Colonic mucosa (tissue), 4 donors: ENCODE results near the gene KLHL40. TPM values are rescaled to one million over a fixed set of nuclear protein-coding genes. Genes with fewer than 3 reads are reported as not detected.
A peak's percentile ranks its signal among the peaks of the same experiment; 100 is the strongest.

Experiments
- DNase-seq: peaks from one replicate; pipeline ENCODE4 v3.0.0-alpha.2; 2020
- H3K27ac ChIP-seq: fragments of 200-600 bp; one replicate; pipeline ENCODE4 v1.8.0; 2021
- H3K27me3 ChIP-seq: fragments of 200-600 bp; one replicate; pipeline ENCODE4 v1.8.0; 2021
- H3K36me3 ChIP-seq: fragments of 200-600 bp; one replicate; pipeline ENCODE4 v1.8.0; 2021
- H3K4me1 ChIP-seq: fragments of 200-600 bp; one replicate; pipeline ENCODE4 v1.8.0; 2021; ENCODE audit warnings: mild to moderate bottlenecking
- H3K4me3 ChIP-seq: fragments of 200-600 bp; one replicate; pipeline ENCODE4 v1.8.0; 2021
- H3K9ac ChIP-seq, 2 donors: one replicate each; pipeline ENCODE4 v1.7.0; 2013; ENCODE audit warnings: control low read depth in 2 of 2, low read depth in 2 of 2, low read length in 2 of 2
- H3K9me3 ChIP-seq: fragments of 200-600 bp; one replicate; pipeline ENCODE4 v1.8.0; 2021
- CTCF ChIP-seq: fragments of 200-600 bp; IDR thresholded peaks from one replicate; pipeline ENCODE4 v1.8.0; 2022; ENCODE audit warnings: antibody characterized with exemption, mild to moderate bottlenecking
- intact Hi-C: fragments of 100-400 bp; cut with DNase I; formaldehyde crosslinking; loops from one replicate; pipeline ENCODE4 v1.14.1; 2022
- total RNA-seq, 2 donors: library from RNA; stranded (reverse); fragmentation: NEBNext Ultra II Directional in 1 of 2; extraction: Animal tissue kit (Norgen Biotek cat#: 25700) in 1 of 2; gene quantifications; one replicate each; pipeline ENCODE4 v1.2.1, GENCODE V29; 2021
- donor health status: healthy.
- donor health status: DM: no; HTN: no; CAD: no.
- donor health status: DM: no; HTN: no; CAD: no.

KLHL40 gene
- total RNA-seq, 2 donors from 2014 or later = not detected

GRCh38 chr3:42736081-42736480 is 50.7 kb downstream of the KLHL40 start:
- no peaks in the 10 kb centered on the region for H3K4me1 ChIP-seq
- intact Hi-C loops = no loop called here
- no peak for DNase-seq
- no peak overlapping the region for H3K4me3 ChIP-seq
- no peaks in the 10 kb centered on the region for H3K36me3 ChIP-seq
- no peak for TF ChIP-seq CTCF
- no peaks in the 10 kb centered on the region for H3K9me3 ChIP-seq
- no peak overlapping the region for H3K9ac ChIP-seq
- no peak overlapping the region for H3K27ac ChIP-seq
- H3K27me3 ChIP-seq = no peaks in the 10 kb centered on the region

GRCh38 chr3:42736531-42736930 is 51.2 kb downstream of the KLHL40 start:
- intact Hi-C loops = no loop called here

GRCh38 chr3:42739401-42740158 is 54.2 kb downstream of the KLHL40 start:
- Histone ChIP-seq H3K9me3 (no peaks in the 10 kb centered on the region), H3K9ac (no peak overlapping the region), H3K27ac (no peak overlapping the region), H3K4me1 (no peaks in the 10 kb centered on the region), H3K4me3 (no peak overlapping the region), H3K36me3 (no peaks in the 10 kb centered on the region), H3K27me3 (no peaks in the 10 kb centered on the region)
- intact Hi-C loops = loop anchor here (5.0 to 10.0 kb wide), 2 partner anchors 82 to 155 kb away; partner anchors contain the start of gene SEC22C
- TF ChIP-seq CTCF = no peak
- DNase-seq = peak; percentile 19

More at GRCh38 chr3:42736531-42736930, 51.2 kb downstream of the KLHL40 start:
- DNase-seq = peak; percentile 2
- Histone ChIP-seq H3K27ac (no peak overlapping the region), H3K9ac (no peak overlapping the region), H3K9me3 (no peaks in the 10 kb centered on the region), H3K4me3 (no peak overlapping the region), H3K4me1 (no peaks in the 10 kb centered on the region), H3K27me3 (no peaks in the 10 kb centered on the region), H3K36me3 (no peaks in the 10 kb centered on the region)
- no peak for TF ChIP-seq CTCF

GRCh38 chr3:42741796-42742195 is 56.5 kb downstream of the KLHL40 start:
- intact Hi-C loops = loop anchor here (5.0 to 10.0 kb wide), 2 partner anchors 84 to 157 kb away; partner anchors contain the start of gene SEC22C
- no peaks in the 10 kb centered on the region for H3K27me3 ChIP-seq
- no peak for TF ChIP-seq CTCF
- DNase-seq = peak; percentile 11
- H3K9ac ChIP-seq = no peak overlapping the region
- no peak overlapping the region for H3K4me3 ChIP-seq
- H3K9me3 ChIP-seq = no peaks in the 10 kb centered on the region
- H3K27ac ChIP-seq = no peak overlapping the region
- H3K36me3 ChIP-seq = no peaks in the 10 kb centered on the region
- no peaks in the 10 kb centered on the region for H3K4me1 ChIP-seq

Other genes with a start within 250 kb of the KLHL40 start
- gene VIPR1, start 182.9 kb upstream of the KLHL40 start, total RNA-seq = 10 to 100 TPM; 74.2 to 98.0 TPM
- gene SEC22C, start 103.6 kb upstream of the KLHL40 start, total RNA-seq = 10 to 100 TPM; 17.1 to 17.5 TPM
- 10 to 100 TPM; 21.7 to 24.9 TPM for gene SS18L2, start 94.7 kb upstream of the KLHL40 start, total RNA-seq
- 10 to 100 TPM; 47.5 to 48.2 TPM for gene NKTR, start 84.9 kb upstream of the KLHL40 start, total RNA-seq
- 1 to 10 TPM; 4.0 to 9.0 TPM for gene ZBTB47, start 31.8 kb upstream of the KLHL40 start, total RNA-seq
- 1 to 10 TPM in 1 of 2 donors, under 1 TPM in 1; 0.50 to 1.2 TPM for gene HHATL, start 17.3 kb downstream of the KLHL40 start, total RNA-seq
- 1 to 10 TPM in 1 of 2 donors, under 1 TPM in 1; 0.93 to 5.3 TPM for gene CCDC13, start 87.7 kb downstream of the KLHL40 start, total RNA-seq
- 100 to 1,000 TPM; 224 to 360 TPM for gene HIGD1A, start 119.0 kb downstream of the KLHL40 start, total RNA-seq
- 1 to 10 TPM; 3.2 to 6.5 TPM for gene ACKR2, start 123.9 kb downstream of the KLHL40 start, total RNA-seq
- under 1 TPM in 1 of 2 donors, not detected in 1; 0.20 TPM for gene CYP8B1, start 190.3 kb downstream of the KLHL40 start, total RNA-seq
- 1 to 10 TPM; 2.8 to 5.5 TPM for gene ZNF662, start 220.6 kb downstream of the KLHL40 start, total RNA-seq